HG02943 (cell line): ENCODE results near the gene WSB2.
A peak's percentile ranks its signal among the peaks of the same experiment; 100 is the strongest.

Experiments used
- ATAC-seq: cut with Tn5 transposase; IDR thresholded peaks from one replicate; pipeline ENCODE4 v1.9.1; 2021; ENCODE audit warnings: mild to moderate bottlenecking, low read depth, moderate library complexity; ENCODE audit not compliant: unreplicated experiment

The WSB2 gene

GRCh38 chr12:118063576-118064391 is 2.8 kb upstream of the WSB2 start:
- no peak for ATAC-seq

GRCh38 chr12:118061873-118062843 is 1.2 kb upstream of the WSB2 start:
- no peak for ATAC-seq

GRCh38 chr12:118060301-118061010 is 523 bp downstream of the WSB2 start:
- no peak for ATAC-seq

- no peak for ATAC-seq
Observed at GRCh38 chr12:118059341-118060191, 1.4 kb downstream of the WSB2 start.

GRCh38 chr12:118058881-118059280 is 2.1 kb downstream of the WSB2 start:
- no peak for ATAC-seq

GRCh38 chr12:118058227-118058626 is 2.8 kb downstream of the WSB2 start:
- ATAC-seq = no peak

GRCh38 chr12:118055865-118056773 is 4.9 kb downstream of the WSB2 start:
- no peak for ATAC-seq

- peak; percentile 85 for ATAC-seq
Observed at GRCh38 chr12:118055144-118055557, 5.8 kb downstream of the WSB2 start.

- ATAC-seq = no peak
Observed at GRCh38 chr12:118053071-118053985, 7.7 kb downstream of the WSB2 start.

- ATAC-seq = no peak
Observed at GRCh38 chr12:118052324-118053070, 8.5 kb downstream of the WSB2 start.

GRCh38 chr12:118050972-118051910 is 9.7 kb downstream of the WSB2 start:
- ATAC-seq = no peak

- no peak for ATAC-seq
Observed at GRCh38 chr12:118046430-118046829, 14.5 kb downstream of the WSB2 start.

- ATAC-seq = no peak
Observed at GRCh38 chr12:118044577-118044976, 16.4 kb downstream of the WSB2 start.

GRCh38 chr12:118044075-118044474 is 16.9 kb downstream of the WSB2 start:
- no peak for ATAC-seq

- no peak for ATAC-seq
Observed at GRCh38 chr12:118042091-118042490, 18.9 kb downstream of the WSB2 start.

- no peak for ATAC-seq
Observed at GRCh38 chr12:118038137-118038536, 22.8 kb downstream of the WSB2 start.
